ENCODE results near the gene NPM3. TPM values are rescaled to one million over a fixed set of nuclear protein-coding genes. Genes with fewer than 3 reads are reported as not detected.

NPM3 gene
- total and polyA plus RNA-seq, 2 experiments from 2014 or later: 2.9 to 69.6 TPM

GRCh38 chr10:101772895-101773761, 10.1 kb downstream of the NPM3 start:
- in situ Hi-C loops (cut with MboI): loop anchor here (25.0 kb wide), 1 partner anchor 586 kb away; no protein-coding TSS in a partner anchor
- TF ChIP-seq EZH2phosphoT487 (IDR thresholded peaks at IDR 0.05; ENCODE audit: insufficient read depth, low read depth) (no peak), EZH2 (IDR thresholded peaks at IDR 0.05; ENCODE audit: insufficient read depth, poor library complexity, severe bottlenecking) (no peak)
- H3K9me2 ChIP-seq (ENCODE audit: insufficient read depth): no peaks in the 10 kb centered on the region
- H3F3A ChIP-seq (ENCODE audit: insufficient read depth): no peaks in the 10 kb centered on the region
- H4K20me1 ChIP-seq (ENCODE audit: insufficient read depth): no peaks in the 10 kb centered on the region
- no peaks in the 10 kb centered on the region for H3K79me2 ChIP-seq (ENCODE audit: insufficient read depth)
- H2AFZ ChIP-seq: no peak overlapping the region
- H3K4me3 ChIP-seq: no peak overlapping the region
- no peak overlapping the region for H3K4me2 ChIP-seq (ENCODE audit: unreplicated experiment)
- H3K27ac ChIP-seq: no peak overlapping the region
- H3K4me1 ChIP-seq (ENCODE audit: insufficient read depth): no peaks in the 10 kb centered on the region
- DNase-seq: no peak
- H3K36me3 ChIP-seq (ENCODE audit: low read depth): no peaks in the 10 kb centered on the region
- no peaks in the 10 kb centered on the region for H3K9me3 ChIP-seq (ENCODE audit: low read depth)
- no peak overlapping the region for H3K9ac ChIP-seq
- H3K27me3 ChIP-seq (replicated peaks; ENCODE audit: insufficient read depth): peaks cover 42% of the 10 kb centered on the region
- 40 to 45% methylated on average over 21 of the region's 21 CpGs for WGBS, 2 experiments (ENCODE audit: low coverage in 1 of 2, low lambda C conversion rate in 2 of 2, missing lambda C conversion rate in 2 of 2)

- no peak for DNase-seq
- no peaks in the 10 kb centered on the region for H3K4me1 ChIP-seq (ENCODE audit: insufficient read depth)
- H2AFZ ChIP-seq: no peak overlapping the region
- no peaks in the 10 kb centered on the region for H3K36me3 ChIP-seq (ENCODE audit: low read depth)
- H3K4me2 ChIP-seq (ENCODE audit: unreplicated experiment): no peak overlapping the region
- no peak overlapping the region for H3K4me3 ChIP-seq
- H3K27me3 ChIP-seq (replicated peaks; ENCODE audit: insufficient read depth): peaks cover 42% of the 10 kb centered on the region
- H3K9me3 ChIP-seq (ENCODE audit: low read depth): no peaks in the 10 kb centered on the region
- H3F3A ChIP-seq (ENCODE audit: insufficient read depth): no peaks in the 10 kb centered on the region
- no peaks in the 10 kb centered on the region for H3K79me2 ChIP-seq (ENCODE audit: insufficient read depth)
- no peaks in the 10 kb centered on the region for H3K9me2 ChIP-seq (ENCODE audit: insufficient read depth)
- H4K20me1 ChIP-seq (ENCODE audit: insufficient read depth): no peaks in the 10 kb centered on the region
- no peak overlapping the region for H3K27ac ChIP-seq
- TF ChIP-seq EZH2 (IDR thresholded peaks at IDR 0.05; ENCODE audit: insufficient read depth, poor library complexity, severe bottlenecking) (no peak), EZH2phosphoT487 (IDR thresholded peaks at IDR 0.05; ENCODE audit: insufficient read depth, low read depth) (no peak)
- in situ Hi-C loops (cut with MboI): loop anchor here (25.0 kb wide), 1 partner anchor 585 kb away; no protein-coding TSS in a partner anchor
- no peak overlapping the region for H3K9ac ChIP-seq
- 65% methylated on average over 6 of the region's 6 CpGs for WGBS, 2 experiments (ENCODE audit: low coverage in 1 of 2, low lambda C conversion rate in 2 of 2, missing lambda C conversion rate in 2 of 2)
Measured at GRCh38 chr10:101772017-101772894, 11.0 kb downstream of the NPM3 start.

- WGBS, 2 experiments (ENCODE audit: low coverage in 1 of 2, low lambda C conversion rate in 2 of 2, missing lambda C conversion rate in 2 of 2): 79 to 90% methylated on average over 10 of the region's 10 CpGs
- no peak overlapping the region for H3K9ac ChIP-seq
- TF ChIP-seq EZH2 (IDR thresholded peaks at IDR 0.05; ENCODE audit: insufficient read depth, poor library complexity, severe bottlenecking) (peak; percentile 50), EZH2phosphoT487 (IDR thresholded peaks at IDR 0.05; ENCODE audit: insufficient read depth, low read depth) (no peak)
Measured at GRCh38 chr10:101771380-101771779, 11.9 kb downstream of the NPM3 start.

More at GRCh38 chr10:101771380-101771779, 11.9 kb downstream of the NPM3 start:
- Histone ChIP-seq H3F3A (ENCODE audit: insufficient read depth) (no peaks in the 10 kb centered on the region), H2AFZ (no peak overlapping the region), H3K27me3 (replicated peaks; ENCODE audit: insufficient read depth) (peaks cover 42% of the 10 kb centered on the region), H3K4me2 (ENCODE audit: unreplicated experiment) (no peak overlapping the region), H3K9me3 (ENCODE audit: low read depth) (no peaks in the 10 kb centered on the region), H3K36me3 (ENCODE audit: low read depth) (no peaks in the 10 kb centered on the region), H3K4me3 (no peak overlapping the region), H3K27ac (no peak overlapping the region), H3K79me2 (ENCODE audit: insufficient read depth) (no peaks in the 10 kb centered on the region), H3K4me1 (ENCODE audit: insufficient read depth) (no peaks in the 10 kb centered on the region), H3K9me2 (ENCODE audit: insufficient read depth) (no peaks in the 10 kb centered on the region), H4K20me1 (ENCODE audit: insufficient read depth) (no peaks in the 10 kb centered on the region)
- in situ Hi-C loops (cut with MboI): loop anchor here (25.0 kb wide), 1 partner anchor 584 kb away; no protein-coding TSS in a partner anchor
- DNase-seq: no peak

All from GM23248 (cell line).